ENCODE data around the gene SLC16A5. TPM values are rescaled to one million over a fixed set of nuclear protein-coding genes. Genes with fewer than 3 reads are reported as not detected.

SLC16A5 gene
- total RNA-seq, 1 donor from 2014 or later, result 7.3 TPM

- Mint-ChIP-seq H3K9me3 (no peaks in the 10 kb centered on the region), H3K4me3 (no peak overlapping the region), H3K4me1 (peaks cover 8% of the 10 kb centered on the region), H3K27ac (ENCODE audit: unreplicated experiment) (no peak overlapping the region), H3K27me3 (ENCODE audit: low read depth) (no peaks in the 10 kb centered on the region), H3K36me3 (ENCODE audit: low read depth) (peaks cover 26% of the 10 kb centered on the region)
- no peak for DNase-seq (ENCODE audit: low read depth, low spot score)
- no peak for TF ChIP-seq CTCF (conservative IDR thresholded peaks at IDR 0.05)
Measured at GRCh38 chr17:75144816-75145512, 57.2 kb downstream of the SLC16A5 start.

GRCh38 chr17:75146592-75146991 is 58.8 kb downstream of the SLC16A5 start:
- peaks cover 22% of the 10 kb centered on the region for H3K36me3 Mint-ChIP-seq (ENCODE audit: low read depth)
- no peaks in the 10 kb centered on the region for H3K9me3 Mint-ChIP-seq
- no peak for TF ChIP-seq CTCF (conservative IDR thresholded peaks at IDR 0.05)
- H3K27ac Mint-ChIP-seq (ENCODE audit: unreplicated experiment), result no peak overlapping the region
- peaks cover 9% of the 10 kb centered on the region for H3K4me1 Mint-ChIP-seq
- no peaks in the 10 kb centered on the region for H3K27me3 Mint-ChIP-seq (ENCODE audit: low read depth)
- H3K4me3 Mint-ChIP-seq, result no peak overlapping the region
- DNase-seq (ENCODE audit: low read depth, low spot score), result no peak

GRCh38 chr17:75147878-75148546 is 60.3 kb downstream of the SLC16A5 start:
- DNase-seq (ENCODE audit: low read depth, low spot score), result no peak
- Mint-ChIP-seq H3K27ac (ENCODE audit: unreplicated experiment) (no peak overlapping the region), H3K36me3 (ENCODE audit: low read depth) (peaks cover 29% of the 10 kb centered on the region), H3K27me3 (ENCODE audit: low read depth) (peaks cover 2% of the 10 kb centered on the region), H3K9me3 (no peaks in the 10 kb centered on the region), H3K4me1 (peaks cover 22% of the 10 kb centered on the region), H3K4me3 (peak overlapping the region; percentile 68)
- no peak for TF ChIP-seq CTCF (conservative IDR thresholded peaks at IDR 0.05)

GRCh38 chr17:75151930-75152329 is 64.2 kb downstream of the SLC16A5 start:
- H3K27me3 Mint-ChIP-seq (ENCODE audit: low read depth), result peaks cover 13% of the 10 kb centered on the region
- peak overlapping the region; percentile 96 for H3K4me3 Mint-ChIP-seq
- H3K9me3 Mint-ChIP-seq, result no peaks in the 10 kb centered on the region
- TF ChIP-seq CTCF (conservative IDR thresholded peaks at IDR 0.05), result no peak
- H3K27ac Mint-ChIP-seq (ENCODE audit: unreplicated experiment), result peak overlapping the region; percentile 99
- H3K4me1 Mint-ChIP-seq, result peaks cover 29% of the 10 kb centered on the region
- DNase-seq (ENCODE audit: low read depth, low spot score), result no peak
- peaks cover 23% of the 10 kb centered on the region for H3K36me3 Mint-ChIP-seq (ENCODE audit: low read depth)

GRCh38 chr17:75152523-75152921 is 64.8 kb downstream of the SLC16A5 start:
- peaks cover 14% of the 10 kb centered on the region for H3K27me3 Mint-ChIP-seq (ENCODE audit: low read depth)
- H3K4me3 Mint-ChIP-seq, result peak overlapping the region; percentile 96
- peaks cover 20% of the 10 kb centered on the region for H3K36me3 Mint-ChIP-seq (ENCODE audit: low read depth)
- no peak for DNase-seq (ENCODE audit: low read depth, low spot score)
- peaks cover 29% of the 10 kb centered on the region for H3K4me1 Mint-ChIP-seq
- no peak for TF ChIP-seq CTCF (conservative IDR thresholded peaks at IDR 0.05)
- peak overlapping the region; percentile 99 for H3K27ac Mint-ChIP-seq (ENCODE audit: unreplicated experiment)
- H3K9me3 Mint-ChIP-seq, result no peaks in the 10 kb centered on the region
